ENCODE measurements around the gene KLHL13. TPM values are rescaled to one million over a fixed set of nuclear protein-coding genes. Genes with fewer than 3 reads are reported as not detected.
"Not testable (repeated sequence)": the region's sequence is repeated elsewhere in the genome, so short reads cannot be mapped to it uniquely, and the experiment has no call there.

Gene KLHL13
- total RNA-seq, 1 donor from 2014 or later, result 1.2 TPM

GRCh38 chrX:117989512-117989911 is 127.1 kb downstream of the KLHL13 start:
- no peak for DNase-seq

GRCh38 chrX:117987373-117987772 is 129.2 kb downstream of the KLHL13 start:
- DNase-seq, result no peak

- DNase-seq, result no peak
Observed at GRCh38 chrX:117985241-117985640, 131.4 kb downstream of the KLHL13 start.

GRCh38 chrX:117982694-117983392 is 133.8 kb downstream of the KLHL13 start:
- DNase-seq, result no peak

- no peak for DNase-seq
Observed at GRCh38 chrX:117978402-117978801, 138.2 kb downstream of the KLHL13 start.

GRCh38 chrX:117977526-117977925 is 139.1 kb downstream of the KLHL13 start:
- DNase-seq, result no peak

- DNase-seq, result no peak
Observed at GRCh38 chrX:117973110-117973807, 143.4 kb downstream of the KLHL13 start.

GRCh38 chrX:117972711-117973109 is 143.9 kb downstream of the KLHL13 start:
- DNase-seq, result peak; percentile 38

- DNase-seq, result no peak
Observed at GRCh38 chrX:117969782-117970181, 146.8 kb downstream of the KLHL13 start.

GRCh38 chrX:117969328-117969727 is 147.3 kb downstream of the KLHL13 start:
- no peak for DNase-seq

- DNase-seq, result no peak
Observed at GRCh38 chrX:117959045-117959444, 157.6 kb downstream of the KLHL13 start.

GRCh38 chrX:117957128-117957527 is 159.5 kb downstream of the KLHL13 start:
- DNase-seq, result peak; percentile 2

- not testable (repeated sequence) for DNase-seq
Observed at GRCh38 chrX:117939296-117939695, 177.3 kb downstream of the KLHL13 start.

GRCh38 chrX:117936118-117936517 is 180.5 kb downstream of the KLHL13 start:
- no peak for DNase-seq

- not testable (repeated sequence) for DNase-seq
Observed at GRCh38 chrX:117930116-117930515, 186.5 kb downstream of the KLHL13 start.

- DNase-seq, result no peak
Observed at GRCh38 chrX:117919755-117920154, 196.9 kb downstream of the KLHL13 start.

GRCh38 chrX:117910216-117910615 is 206.4 kb downstream of the KLHL13 start:
- no peak for DNase-seq

- DNase-seq, result no peak
Observed at GRCh38 chrX:117898226-117898625, 218.4 kb downstream of the KLHL13 start.

GRCh38 chrX:117895418-117895817 is 221.2 kb downstream of the KLHL13 start:
- no peak for DNase-seq

GRCh38 chrX:117892469-117892868 is 224.1 kb downstream of the KLHL13 start:
- DNase-seq, result no peak

- DNase-seq, result no peak
Observed at GRCh38 chrX:117871796-117872195, 244.8 kb downstream of the KLHL13 start.

GRCh38 chrX:117860517-117860916 is 256.1 kb downstream of the KLHL13 start:
- DNase-seq, result no peak

GRCh38 chrX:117854806-117855205 is 261.8 kb downstream of the KLHL13 start:
- no peak for DNase-seq

GRCh38 chrX:117851025-117851424 is 265.6 kb downstream of the KLHL13 start:
- no peak for DNase-seq
